Measurements from ENCODE around the gene RPS19BP1. TPM values are rescaled to one million over a fixed set of nuclear protein-coding genes. Genes with fewer than 3 reads are reported as not detected.

RPS19BP1 gene
- total RNA-seq (10 to 100 TPM; 76.1 to 78.2 TPM), polyA plus RNA-seq (100 to 1,000 TPM; 122 to 129 (median 128) TPM), total RNA-seq (31.7 to 136 (median 54.7) reads per million in 6 experiments)

- peaks cover 0 to 1% (median 0%) of the 10 kb centered on the region in 5 donors for H3K27me3 Mint-ChIP-seq
- peaks cover 0 to 31% (median 3%) of the 10 kb centered on the region in 3 donors for H3K36me3 Mint-ChIP-seq
- peak; percentile 87 to 88 for ATAC-seq
- peaks cover 27 to 63% (median 56%) of the 10 kb centered on the region in 4 donors for H3K4me1 Mint-ChIP-seq
- no peaks in the 10 kb centered on the region for H3K9me3 Mint-ChIP-seq
- peak; percentile 93 to 100 (median 99) for DNase-seq
- POLR2A ChIA-PET, result interaction anchor here (0.8 to 10.6 kb wide), 10 partner anchors 10 to 808 kb away, joined by 3 to 135 read pairs (median 6); partner anchors contain the start of genes ATF4, MIEF1 and RPL3
- H3K27ac Mint-ChIP-seq, result peak within 1 kb of the TSS; percentile 89 to 98 (median 96)
- H3K4me3 Mint-ChIP-seq, result peak within 1 kb of the TSS; percentile 90 to 99 (median 97)
Observed at GRCh38 chr22:39532215-39533073, at the start of gene RPS19BP1. TSS of gene RPS19BP1 (minus strand) at chr22:39532748. CDS start at chr22:39532738, 10 bp downstream.

GRCh38 chr22:39581303-39581702 lies 48.8 kb upstream of the RPS19BP1 start:
- H3K27me3 Mint-ChIP-seq, result peaks cover 6 to 26% (median 20%) of the 10 kb centered on the region in 5 donors
- DNase-seq (no peak), ATAC-seq (no peak)
- H3K36me3 Mint-ChIP-seq, result no peaks in the 10 kb centered on the region
- H3K4me3 Mint-ChIP-seq, result no peak overlapping the region
- no peak overlapping the region for H3K27ac Mint-ChIP-seq
- peaks cover 0 to 17% (median 0%) of the 10 kb centered on the region in 9 donors for H3K9me3 Mint-ChIP-seq
- H3K4me1 Mint-ChIP-seq, result peaks cover 0 to 7% (median 0%) of the 10 kb centered on the region in 4 donors
- POLR2A ChIA-PET, result no interaction called here

DNA sequence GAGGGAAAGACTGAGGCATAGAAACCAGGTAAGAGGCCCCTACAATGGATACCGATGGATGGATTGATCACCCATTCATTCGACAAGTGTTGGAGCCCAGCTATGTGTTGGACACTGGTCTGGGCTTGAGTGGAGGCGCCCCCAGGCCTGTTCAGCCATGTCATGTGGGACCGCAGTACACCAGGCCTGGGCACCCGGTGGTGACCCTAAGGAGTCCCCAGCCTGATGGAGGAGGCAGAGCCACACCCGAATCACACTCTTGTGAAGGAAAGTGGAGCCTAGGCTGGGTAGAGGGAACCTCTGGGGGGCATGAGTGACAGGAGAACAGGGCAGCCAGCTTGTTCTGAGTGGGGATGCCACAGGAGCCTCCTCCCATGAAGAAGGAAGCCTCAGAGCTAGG lies 48.2 kb upstream of the RPS19BP1 start:
- POLR2A ChIA-PET, result no interaction called here

DNA sequence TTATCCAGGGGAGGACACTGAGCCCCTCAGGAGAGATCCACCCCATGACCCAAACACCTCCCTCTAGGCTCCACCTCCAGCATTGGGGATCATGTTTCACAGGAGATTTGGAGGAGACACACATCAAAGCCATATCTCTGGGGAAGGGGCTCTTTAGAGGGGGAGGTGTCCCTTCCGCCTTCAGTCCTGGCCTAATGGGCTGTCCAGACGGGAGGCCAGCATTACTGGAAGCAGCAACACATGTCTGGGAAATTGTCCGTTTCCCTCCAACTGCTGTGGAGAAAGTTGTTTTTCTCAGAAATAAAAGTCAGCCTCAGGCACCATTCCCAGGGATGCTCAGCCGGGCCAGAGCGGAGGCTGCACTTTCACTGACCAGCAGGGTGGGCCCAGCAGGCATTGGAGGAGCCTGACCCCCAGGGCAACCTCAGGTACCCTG lies 47.5 kb upstream of the RPS19BP1 start:
- Mint-ChIP-seq H3K36me3 (no peaks in the 10 kb centered on the region), H3K27ac (peak overlapping the region in 1 of 10 donors; percentile 36), H3K4me3 (no peak overlapping the region), H3K27me3 (peaks cover 6 to 26% (median 20%) of the 10 kb centered on the region in 5 donors), H3K9me3 (peaks cover 0 to 17% (median 0%) of the 10 kb centered on the region in 9 donors), H3K4me1 (peaks cover 0 to 7% (median 0%) of the 10 kb centered on the region in 4 donors)
- no peak for ATAC-seq
- POLR2A ChIA-PET, result no interaction called here
- DNase-seq, result no peak

More for the DNA sequence above, 48.2 kb upstream of the RPS19BP1 start:
- H3K4me3 Mint-ChIP-seq, result no peak overlapping the region
- H3K9me3 Mint-ChIP-seq, result peaks cover 0 to 17% (median 0%) of the 10 kb centered on the region in 9 donors
- DNase-seq, result no peak
- no peak overlapping the region for H3K27ac Mint-ChIP-seq
- H3K4me1 Mint-ChIP-seq, result peaks cover 0 to 7% (median 0%) of the 10 kb centered on the region in 4 donors
- no peak for ATAC-seq
- H3K27me3 Mint-ChIP-seq, result peaks cover 6 to 26% (median 20%) of the 10 kb centered on the region in 5 donors
- H3K36me3 Mint-ChIP-seq, result no peaks in the 10 kb centered on the region

DNA sequence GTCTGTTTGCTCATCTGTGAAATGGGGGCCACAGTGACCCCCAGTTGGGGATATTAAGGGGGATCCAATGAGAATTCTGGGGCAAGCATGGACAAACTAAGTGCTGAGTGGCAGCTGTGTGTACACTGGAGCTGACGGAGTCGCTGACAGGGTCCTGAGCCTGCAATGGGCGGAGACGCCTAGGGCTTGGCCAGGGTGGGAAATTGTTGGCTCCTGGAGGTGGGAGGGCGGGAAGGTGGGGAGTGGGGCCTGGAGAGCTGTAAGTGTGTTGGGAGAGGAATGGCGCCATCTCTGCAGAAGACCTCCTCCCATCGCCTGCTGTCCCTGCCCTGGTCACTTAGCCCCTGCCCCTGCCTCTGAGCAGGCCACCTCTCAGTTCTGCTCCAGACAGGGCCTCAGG lies 45.4 kb upstream of the RPS19BP1 start:
- no peak for DNase-seq
- ATAC-seq, result no peak
- POLR2A ChIA-PET, result no interaction called here
- Mint-ChIP-seq H3K4me3 (no peak overlapping the region), H3K27ac (no peak overlapping the region), H3K9me3 (peaks cover 0 to 7% (median 0%) of the 10 kb centered on the region in 9 donors), H3K27me3 (peaks cover 6 to 26% (median 12%) of the 10 kb centered on the region in 5 donors), H3K36me3 (no peaks in the 10 kb centered on the region), H3K4me1 (peaks cover 0 to 4% (median 0%) of the 10 kb centered on the region in 4 donors)

- Mint-ChIP-seq H3K36me3 (no peaks in the 10 kb centered on the region), H3K9me3 (peaks cover 0 to 1% (median 0%) of the 10 kb centered on the region in 9 donors), H3K4me3 (no peak overlapping the region), H3K4me1 (peaks cover 0 to 4% (median 0%) of the 10 kb centered on the region in 4 donors), H3K27ac (no peak overlapping the region), H3K27me3 (peaks cover 6 to 26% (median 10%) of the 10 kb centered on the region in 5 donors)
- ATAC-seq (no peak), DNase-seq (no peak)
- POLR2A ChIA-PET, result no interaction called here
Observed at GRCh38 chr22:39577366-39577765, 44.8 kb upstream of the RPS19BP1 start.

GRCh38 chr22:39576027-39576426 lies 43.5 kb upstream of the RPS19BP1 start:
- Mint-ChIP-seq H3K27me3 (peaks cover 6 to 22% (median 12%) of the 10 kb centered on the region in 5 donors), H3K36me3 (no peaks in the 10 kb centered on the region), H3K9me3 (no peaks in the 10 kb centered on the region), H3K27ac (peak overlapping the region in 1 of 10 donors; percentile 34), H3K4me3 (no peak overlapping the region), H3K4me1 (peaks cover 0 to 4% (median 0%) of the 10 kb centered on the region in 4 donors)
- no peak for ATAC-seq
- no peak for DNase-seq
- POLR2A ChIA-PET, result interaction anchor here (0.8 kb wide), 1 partner anchor 11 kb away, joined by 3 read pairs; no protein-coding TSS in a partner anchor

DNA sequence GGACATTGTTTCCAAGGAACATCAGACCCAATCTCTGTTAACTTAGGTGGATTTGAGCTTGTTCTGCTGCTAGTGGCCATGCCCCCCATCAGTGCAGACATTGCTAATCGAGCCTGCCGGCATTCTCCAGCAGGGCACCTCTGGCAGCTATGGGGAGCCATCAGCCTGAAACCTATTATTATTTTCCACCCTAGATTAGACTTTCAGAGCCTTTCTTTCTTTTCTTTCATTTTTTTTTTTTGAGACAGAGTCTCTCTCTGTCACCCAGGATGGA lies 42.9 kb upstream of the RPS19BP1 start:
- Mint-ChIP-seq H3K4me1 (peaks cover 0 to 4% (median 0%) of the 10 kb centered on the region in 4 donors), H3K36me3 (no peaks in the 10 kb centered on the region), H3K4me3 (no peak overlapping the region), H3K27ac (peak overlapping the region in 1 of 10 donors; percentile 34), H3K9me3 (no peaks in the 10 kb centered on the region), H3K27me3 (peaks cover 6 to 16% (median 12%) of the 10 kb centered on the region in 5 donors)
- POLR2A ChIA-PET, result interaction anchor here (0.8 kb wide), 1 partner anchor 12 kb away, joined by 3 read pairs; no protein-coding TSS in a partner anchor
- DNase-seq (no peak), ATAC-seq (no peak)

- Mint-ChIP-seq H3K27ac (peak overlapping the region in 1 of 10 donors; percentile 34), H3K36me3 (no peaks in the 10 kb centered on the region), H3K4me3 (no peak overlapping the region), H3K27me3 (peaks cover 6 to 16% (median 12%) of the 10 kb centered on the region in 5 donors), H3K9me3 (no peaks in the 10 kb centered on the region), H3K4me1 (peaks cover 0 to 4% (median 0%) of the 10 kb centered on the region in 4 donors)
- ATAC-seq (no peak), DNase-seq (no peak)
- POLR2A ChIA-PET, result interaction anchor here (0.6 kb wide), 1 partner anchor 49 kb away, joined by 6 read pairs; no protein-coding TSS in a partner anchor
Observed at GRCh38 chr22:39574779-39575551, 42.4 kb upstream of the RPS19BP1 start.

- peaks cover 0 to 3% (median 0%) of the 10 kb centered on the region in 5 donors for H3K27me3 Mint-ChIP-seq
Observed at GRCh38 chr22:39571538-39571937, 39.0 kb upstream of the RPS19BP1 start.

DNA sequence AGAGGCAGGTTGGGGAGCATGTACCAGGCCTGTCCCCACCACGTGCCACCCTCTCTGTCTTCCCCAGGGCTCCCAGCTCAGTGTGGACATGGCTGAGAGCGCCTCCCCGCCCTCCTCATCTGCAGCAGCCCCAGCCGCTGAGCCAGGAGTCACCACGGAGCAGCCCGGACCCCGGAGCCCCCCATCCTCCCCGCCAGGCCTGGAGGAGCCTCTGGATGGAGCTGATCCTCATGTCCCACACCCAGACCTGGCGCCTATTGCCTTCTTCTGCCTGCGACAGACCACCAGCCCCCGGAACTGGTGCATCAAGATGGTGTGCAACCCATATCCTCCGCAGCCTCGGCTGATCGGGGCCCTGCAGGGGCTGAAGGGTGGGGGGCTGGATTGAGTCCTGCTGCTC lies 38.1 kb upstream of the RPS19BP1 start, which contains the start of gene CACNA1I:
Gene CACNA1I, plus strand, starts transcription at position 89 of the 400 bp plus-strand sequence. Its CDS starts 0 bp downstream, at position 89.
- peak within 1 kb of the TSS in 2 of 10 donors; percentile 56 to 60 for H3K27ac Mint-ChIP-seq

More at GRCh38 chr22:39571538-39571937, 39.0 kb upstream of the RPS19BP1 start:
- Mint-ChIP-seq H3K9me3 (no peaks in the 10 kb centered on the region), H3K27ac (peak overlapping the region in 1 of 10 donors; percentile 60), H3K36me3 (no peaks in the 10 kb centered on the region), H3K4me3 (no peak overlapping the region), H3K4me1 (peaks cover 12 to 18% (median 15%) of the 10 kb centered on the region in 4 donors)
- no peak for DNase-seq
- POLR2A ChIA-PET, result no interaction called here
- no peak for ATAC-seq

DNA sequence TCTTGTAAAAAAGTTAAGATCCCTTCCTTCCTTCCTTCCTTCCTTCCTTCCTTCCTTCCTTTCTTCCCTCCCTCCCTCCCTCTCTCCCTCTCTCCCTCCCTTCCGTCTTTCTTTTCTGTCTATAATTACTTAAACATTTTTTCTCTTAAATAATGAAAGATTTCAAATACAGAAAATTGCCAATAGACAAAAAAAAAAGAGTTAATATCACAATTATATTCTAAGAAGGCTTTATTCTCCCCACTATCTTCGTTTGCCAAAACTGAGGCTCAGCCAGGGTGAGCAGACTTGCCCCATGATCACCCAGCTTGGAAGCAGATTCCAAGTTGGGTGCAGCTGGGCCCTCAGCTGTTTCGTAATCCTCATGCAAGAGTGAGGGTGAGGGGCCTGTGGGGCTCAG lies 37.7 kb upstream of the RPS19BP1 start:
- Mint-ChIP-seq H3K9me3 (peaks cover 0 to 8% (median 0%) of the 10 kb centered on the region in 9 donors), H3K36me3 (no peaks in the 10 kb centered on the region), H3K27ac (no peak overlapping the region), H3K4me1 (peaks cover 13 to 26% (median 21%) of the 10 kb centered on the region in 4 donors), H3K27me3 (peaks cover 0 to 3% (median 0%) of the 10 kb centered on the region in 5 donors), H3K4me3 (peak overlapping the region in 1 of 10 donors; percentile 51)
- ATAC-seq (no peak), DNase-seq (no peak)
- POLR2A ChIA-PET, result no interaction called here

More for the DNA sequence above, 38.1 kb upstream of the RPS19BP1 start, which contains the start of gene CACNA1I:
- Mint-ChIP-seq H3K4me1 (peaks cover 13 to 23% (median 17%) of the 10 kb centered on the region in 4 donors), H3K27me3 (peaks cover 0 to 3% (median 0%) of the 10 kb centered on the region in 5 donors), H3K4me3 (peak within 1 kb of the TSS in 1 of 10 donors; percentile 51), H3K36me3 (no peaks in the 10 kb centered on the region), H3K9me3 (peaks cover 0 to 4% (median 0%) of the 10 kb centered on the region in 9 donors)
- POLR2A ChIA-PET, result no interaction called here
- DNase-seq, result no peak
- ATAC-seq, result no peak

Measured in naive thymus-derived CD8-positive, alpha-beta T cell (primary cell).